Measurements from ENCODE around the gene MYBPH. TPM values are rescaled to one million over a fixed set of nuclear protein-coding genes. Genes with fewer than 3 reads are reported as not detected.
A peak's percentile ranks its signal among the peaks of the same experiment; 100 is the strongest.

Gene MYBPH
- total RNA-seq, 2 donors from 2014 or later: not detected

DNA sequence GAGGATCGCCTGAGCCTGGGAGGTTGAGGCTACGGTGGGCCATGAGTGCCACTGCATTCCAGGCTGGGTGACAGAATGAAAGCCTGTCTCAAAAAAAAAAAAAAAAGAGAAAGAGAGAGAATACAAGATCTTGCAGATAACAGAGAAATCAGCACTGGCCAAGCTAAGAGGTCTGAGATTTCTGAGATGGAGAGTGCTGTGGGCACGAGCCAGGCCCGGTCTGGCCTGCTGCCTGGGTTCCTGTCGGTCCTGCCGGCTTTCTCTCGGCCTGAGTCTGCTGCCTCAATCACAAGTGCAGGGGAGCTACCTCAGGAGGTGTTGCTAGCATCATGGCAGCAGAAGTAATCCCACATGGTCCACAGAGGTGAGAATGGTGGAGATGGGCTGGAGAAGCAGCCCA, 29.1 kb downstream of the MYBPH start:
- H3K27ac Mint-ChIP-seq: no peak overlapping the region
- peaks cover 4% of the 10 kb centered on the region for H3K36me3 Mint-ChIP-seq (ENCODE audit: low read depth)
- H3K9me3 ChIP-seq (ENCODE audit: control insufficient read depth, low read length): peaks cover 8% of the 10 kb centered on the region
- no peaks in the 10 kb centered on the region for H3K4me1 ChIP-seq (ENCODE audit: control insufficient read depth, insufficient read depth, low read length)
- peaks cover 16% of the 10 kb centered on the region for H3K36me3 ChIP-seq (ENCODE audit: control insufficient read depth, insufficient read depth, low read length)
- H3K9ac ChIP-seq (ENCODE audit: extremely low read depth, low read length, poor library complexity, severe bottlenecking): no peak overlapping the region
- no peaks in the 10 kb centered on the region for H3K27me3 ChIP-seq (ENCODE audit: control insufficient read depth, insufficient read depth, low read length, poor library complexity, severe bottlenecking)
- H3K9me3 Mint-ChIP-seq: peaks cover 8% of the 10 kb centered on the region
- H3K4me1 Mint-ChIP-seq: peaks cover 40% of the 10 kb centered on the region
- H3K4me3 Mint-ChIP-seq: no peak overlapping the region
- no peak overlapping the region for H3K4me3 ChIP-seq (ENCODE audit: low read length)
- no peak for TF ChIP-seq CTCF (conservative IDR thresholded peaks at IDR 0.05)
- H3K27ac ChIP-seq (ENCODE audit: low read depth, low read length): no peak overlapping the region
- H3K27me3 Mint-ChIP-seq (ENCODE audit: insufficient read depth): no peaks in the 10 kb centered on the region
- WGBS, 2 experiments (ENCODE audit: insufficient coverage in 1 of 2, insufficient read length in 1 of 2): 93 to 100% methylated on average over 2 to 7 of the region's 7 CpGs
- no peak for DNase-seq

GRCh38 chr1:203146042-203146369, 29.6 kb downstream of the MYBPH start:
- Histone ChIP-seq H3K4me1 (ENCODE audit: control insufficient read depth, insufficient read depth, low read length) (peaks cover 3% of the 10 kb centered on the region), H3K9ac (ENCODE audit: extremely low read depth, low read length, poor library complexity, severe bottlenecking) (no peak overlapping the region), H3K9me3 (ENCODE audit: control insufficient read depth, low read length) (peaks cover 8% of the 10 kb centered on the region), H3K27me3 (ENCODE audit: control insufficient read depth, insufficient read depth, low read length, poor library complexity, severe bottlenecking) (no peaks in the 10 kb centered on the region), H3K27ac (ENCODE audit: low read depth, low read length) (no peak overlapping the region), H3K36me3 (ENCODE audit: control insufficient read depth, insufficient read depth, low read length) (peaks cover 16% of the 10 kb centered on the region), H3K4me3 (ENCODE audit: low read length) (no peak overlapping the region)
- H3K4me3 Mint-ChIP-seq: no peak overlapping the region
- no peak for TF ChIP-seq CTCF (conservative IDR thresholded peaks at IDR 0.05)
- peaks cover 4% of the 10 kb centered on the region for H3K36me3 Mint-ChIP-seq (ENCODE audit: low read depth)
- H3K4me1 Mint-ChIP-seq: peaks cover 35% of the 10 kb centered on the region
- no peaks in the 10 kb centered on the region for H3K27me3 Mint-ChIP-seq (ENCODE audit: insufficient read depth)
- H3K27ac Mint-ChIP-seq: no peak overlapping the region
- WGBS, 2 experiments (ENCODE audit: insufficient coverage in 1 of 2, insufficient read length in 1 of 2): 86 to 96% methylated on average over 1 to 2 of the region's 2 CpGs
- peaks cover 8% of the 10 kb centered on the region for H3K9me3 Mint-ChIP-seq
- DNase-seq: no peak

- Histone ChIP-seq H3K27me3 (ENCODE audit: control insufficient read depth, insufficient read depth, low read length, poor library complexity, severe bottlenecking) (no peaks in the 10 kb centered on the region), H3K27ac (ENCODE audit: low read depth, low read length) (peak overlapping the region; percentile 32), H3K9me3 (ENCODE audit: control insufficient read depth, low read length) (peaks cover 8% of the 10 kb centered on the region), H3K4me3 (ENCODE audit: low read length) (no peak overlapping the region), H3K4me1 (ENCODE audit: control insufficient read depth, insufficient read depth, low read length) (peaks cover 7% of the 10 kb centered on the region), H3K9ac (ENCODE audit: extremely low read depth, low read length, poor library complexity, severe bottlenecking) (no peak overlapping the region), H3K36me3 (ENCODE audit: control insufficient read depth, insufficient read depth, low read length) (peaks cover 16% of the 10 kb centered on the region)
- H3K4me1 Mint-ChIP-seq: peaks cover 29% of the 10 kb centered on the region
- no peaks in the 10 kb centered on the region for H3K27me3 Mint-ChIP-seq (ENCODE audit: insufficient read depth)
- WGBS, 2 experiments (ENCODE audit: insufficient coverage in 1 of 2, insufficient read length in 1 of 2): 91 to 93% methylated on average over 9 to 12 of the region's 13 CpGs
- no peak for DNase-seq
- TF ChIP-seq CTCF (conservative IDR thresholded peaks at IDR 0.05): no peak
- peaks cover 4% of the 10 kb centered on the region for H3K36me3 Mint-ChIP-seq (ENCODE audit: low read depth)
- no peak overlapping the region for H3K4me3 Mint-ChIP-seq
- H3K27ac Mint-ChIP-seq: no peak overlapping the region
- H3K9me3 Mint-ChIP-seq: peaks cover 8% of the 10 kb centered on the region
Measured at GRCh38 chr1:203145321-203146041, 30.1 kb downstream of the MYBPH start.

All from endodermal cell (in vitro differentiated cells).